ENCODE data around the gene SNX17. TPM values are rescaled to one million over a fixed set of nuclear protein-coding genes. Genes with fewer than 3 reads are reported as not detected.

Gene SNX17
- total and polyA plus RNA-seq, 2 of the 13 experiments (the other 11 are each of a cell fraction or from before 2014, with no cell fraction given): 75.0 to 109 TPM

- TF ChIP-seq IRX3 (CRISPR knock-in tag; IDR thresholded peaks at IDR 0.05; ENCODE audit: borderline replicate concordance, low read depth) (peak; percentile 15; the same call in 1 of the 2 replicates), ZNF567 (CRISPR knock-in tag; IDR thresholded peaks at IDR 0.05; ENCODE audit: borderline replicate concordance) (0 out of 2 replicates have a peak, but pooled peaks have one; percentile 25), TIGD3 (CRISPR knock-in tag; IDR thresholded peaks at IDR 0.05; ENCODE audit: borderline replicate concordance) (no peak), ZNF781 (CRISPR knock-in tag; IDR thresholded peaks at IDR 0.05; ENCODE audit: borderline replicate concordance, not compliant biosample characterization) (peak; percentile 58), MEIS2 (CRISPR knock-in tag; IDR thresholded peaks at IDR 0.05) (no peak), ZNF24 (IDR thresholded peaks at IDR 0.05) (no peak), ZNF263 (CRISPR knock-in tag; IDR thresholded peaks at IDR 0.05) (0 out of 2 replicates have a peak, but pooled peaks have one; percentile 67), ZNF317 (CRISPR knock-in tag; IDR thresholded peaks at IDR 0.05) (no peak), CEBPZ (IDR thresholded peaks at IDR 0.05; ENCODE audit: low read length) (no peak), ZNF468 (CRISPR knock-in tag; IDR thresholded peaks at IDR 0.05) (no peak), RBFOX2 (IDR thresholded peaks at IDR 0.05; ENCODE audit: low read depth, low read length) (no peak), HNF4A (CRISPR knock-in tag; IDR thresholded peaks at IDR 0.05) (no peak), ZNF615 (CRISPR knock-in tag; IDR thresholded peaks at IDR 0.05; ENCODE audit: borderline replicate concordance) (peak; percentile 82; the same call in 1 of the 2 replicates), ZNF724P (CRISPR knock-in tag; IDR thresholded peaks at IDR 0.05; ENCODE audit: borderline replicate concordance) (no peak), ZNF839 (CRISPR knock-in tag; IDR thresholded peaks at IDR 0.05; ENCODE audit: borderline replicate concordance) (peak; percentile 36; the same call in 1 of the 2 replicates), ZNF788 (CRISPR knock-in tag; IDR thresholded peaks at IDR 0.05; ENCODE audit: borderline replicate concordance) (no peak), TRIM24 (CRISPR knock-in tag; IDR thresholded peaks at IDR 0.05) (no peak), ZNF281 (CRISPR knock-in tag; IDR thresholded peaks at IDR 0.05; ENCODE audit: borderline replicate concordance) (peak; percentile 9; the same call in 1 of the 2 replicates), RFX3 (CRISPR knock-in tag; IDR thresholded peaks at IDR 0.05) (no peak), PAWR (CRISPR knock-in tag; IDR thresholded peaks at IDR 0.05; ENCODE audit: borderline replicate concordance) (no peak), ZNF746 (CRISPR knock-in tag; IDR thresholded peaks at IDR 0.05) (no peak), DNMT3B (CRISPR knock-in tag; conservative IDR thresholded peaks at IDR 0.05) (no peak), ZNF749 (CRISPR knock-in tag; IDR thresholded peaks at IDR 0.05; ENCODE audit: borderline replicate concordance) (no peak)
Observed at GRCh38 chr2:27408601-27409320, 38.3 kb downstream of the SNX17 start (continued).

All from HepG2 (cell line).